Epithelial cell of esophagus (primary cell): Measurements from ENCODE around the gene COQ5.

Experiments
- DNase-seq: peaks from one replicate; pipeline ENCODE4 v3.0.0; 2010; ENCODE audit warnings: low read depth
- H3K4me3 ChIP-seq: 2 replicates; pipeline ENCODE4 v1.5.1; 2011; ENCODE audit warnings: mild to moderate bottlenecking, low read length, control low read depth
- TF ChIP-seq, protein P1 (sequence below): IDR thresholded peaks from 2 replicates; pipeline ENCODE4 v1.5.1; 2011; ENCODE audit warnings: low read depth, mild to moderate bottlenecking, low read length, control low read depth, inconsistent platforms; ENCODE audit not compliant: insufficient read depth; ENCODE audit errors: missing control alignments

The COQ5 gene

GRCh38 chr12:120455302-120455701 lies 73.7 kb downstream of the COQ5 start:
- TF ChIP-seq, protein P1, sequence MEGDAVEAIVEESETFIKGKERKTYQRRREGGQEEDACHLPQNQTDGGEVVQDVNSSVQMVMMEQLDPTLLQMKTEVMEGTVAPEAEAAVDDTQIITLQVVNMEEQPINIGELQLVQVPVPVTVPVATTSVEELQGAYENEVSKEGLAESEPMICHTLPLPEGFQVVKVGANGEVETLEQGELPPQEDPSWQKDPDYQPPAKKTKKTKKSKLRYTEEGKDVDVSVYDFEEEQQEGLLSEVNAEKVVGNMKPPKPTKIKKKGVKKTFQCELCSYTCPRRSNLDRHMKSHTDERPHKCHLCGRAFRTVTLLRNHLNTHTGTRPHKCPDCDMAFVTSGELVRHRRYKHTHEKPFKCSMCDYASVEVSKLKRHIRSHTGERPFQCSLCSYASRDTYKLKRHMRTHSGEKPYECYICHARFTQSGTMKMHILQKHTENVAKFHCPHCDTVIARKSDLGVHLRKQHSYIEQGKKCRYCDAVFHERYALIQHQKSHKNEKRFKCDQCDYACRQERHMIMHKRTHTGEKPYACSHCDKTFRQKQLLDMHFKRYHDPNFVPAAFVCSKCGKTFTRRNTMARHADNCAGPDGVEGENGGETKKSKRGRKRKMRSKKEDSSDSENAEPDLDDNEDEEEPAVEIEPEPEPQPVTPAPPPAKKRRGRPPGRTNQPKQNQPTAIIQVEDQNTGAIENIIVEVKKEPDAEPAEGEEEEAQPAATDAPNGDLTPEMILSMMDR = no peak
- DNase-seq = no peak
- no peak overlapping the region for H3K4me3 ChIP-seq

GRCh38 chr12:120453977-120454376 lies 75.0 kb downstream of the COQ5 start:
- TF ChIP-seq, protein P1 = peak; percentile 80
- H3K4me3 ChIP-seq = no peak overlapping the region
- peak; percentile 52 for DNase-seq
